IPS-18a (cell line): ENCODE measurements around the gene IPO13.

Experiments
- H3K27ac ChIP-seq: one replicate; pipeline ENCODE4 v1.5.1; 2013; ENCODE audit warnings: low read length
- H3K27me3 ChIP-seq: one replicate; pipeline ENCODE4 v1.6.1; 2013; ENCODE audit warnings: mild to moderate bottlenecking, low read length; ENCODE audit not compliant: control insufficient read depth, insufficient read depth
- H3K36me3 ChIP-seq: one replicate; pipeline ENCODE4 v1.6.1; 2013; ENCODE audit warnings: low read depth, low read length; ENCODE audit not compliant: control insufficient read depth
- H3K4me1 ChIP-seq: one replicate; pipeline ENCODE4 v1.6.1; 2013; ENCODE audit warnings: low read depth, low read length; ENCODE audit not compliant: control insufficient read depth
- H3K4me3 ChIP-seq: one replicate; pipeline ENCODE4 v1.5.1; 2013; ENCODE audit warnings: low read length
- H3K9ac ChIP-seq: one replicate; pipeline ENCODE4 v1.6.1; 2013; ENCODE audit warnings: mild to moderate bottlenecking, low read length, moderate library complexity
- H3K9me3 ChIP-seq: one replicate; pipeline ENCODE4 v1.6.1; 2013; ENCODE audit warnings: low read depth, low read length; ENCODE audit not compliant: control insufficient read depth

The IPO13 gene

GRCh38 chr1:44012941-44013609, 66.3 kb downstream of the IPO13 start:
- H3K4me1 ChIP-seq: no peaks in the 10 kb centered on the region
- no peaks in the 10 kb centered on the region for H3K9me3 ChIP-seq
- no peak overlapping the region for H3K4me3 ChIP-seq
- no peak overlapping the region for H3K27ac ChIP-seq
- H3K36me3 ChIP-seq: peaks cover 7% of the 10 kb centered on the region
- no peak overlapping the region for H3K9ac ChIP-seq
- no peaks in the 10 kb centered on the region for H3K27me3 ChIP-seq

- Histone ChIP-seq H3K4me1 (no peaks in the 10 kb centered on the region), H3K9ac (no peak overlapping the region), H3K27me3 (no peaks in the 10 kb centered on the region), H3K4me3 (no peak overlapping the region), H3K27ac (no peak overlapping the region), H3K9me3 (no peaks in the 10 kb centered on the region), H3K36me3 (peaks cover 8% of the 10 kb centered on the region)
These were observed 67.2 kb downstream of the IPO13 start for GRCh38 chr1:44013949-44014348.

GRCh38 chr1:44014365-44015104, 67.8 kb downstream of the IPO13 start:
- Histone ChIP-seq H3K36me3 (peaks cover 12% of the 10 kb centered on the region), H3K4me3 (no peak overlapping the region), H3K9ac (no peak overlapping the region), H3K27ac (no peak overlapping the region), H3K9me3 (no peaks in the 10 kb centered on the region), H3K27me3 (no peaks in the 10 kb centered on the region), H3K4me1 (no peaks in the 10 kb centered on the region)

GRCh38 chr1:44015206-44015605, 68.5 kb downstream of the IPO13 start:
- Histone ChIP-seq H3K36me3 (peaks cover 11% of the 10 kb centered on the region), H3K27ac (no peak overlapping the region), H3K4me3 (no peak overlapping the region), H3K9me3 (no peaks in the 10 kb centered on the region), H3K27me3 (no peaks in the 10 kb centered on the region), H3K9ac (no peak overlapping the region), H3K4me1 (peaks cover 3% of the 10 kb centered on the region)

GRCh38 chr1:44016041-44016889, 69.5 kb downstream of the IPO13 start:
- no peaks in the 10 kb centered on the region for H3K27me3 ChIP-seq
- H3K9me3 ChIP-seq: no peaks in the 10 kb centered on the region
- no peak overlapping the region for H3K4me3 ChIP-seq
- H3K27ac ChIP-seq: no peak overlapping the region
- peaks cover 16% of the 10 kb centered on the region for H3K36me3 ChIP-seq
- peaks cover 3% of the 10 kb centered on the region for H3K4me1 ChIP-seq
- no peak overlapping the region for H3K9ac ChIP-seq

- no peaks in the 10 kb centered on the region for H3K9me3 ChIP-seq
- H3K9ac ChIP-seq: no peak overlapping the region
These were observed 70.2 kb downstream of the IPO13 start for GRCh38 chr1:44016890-44017400.

More at GRCh38 chr1:44016890-44017400, 70.2 kb downstream of the IPO13 start:
- H3K4me3 ChIP-seq: no peak overlapping the region
- H3K4me1 ChIP-seq: peaks cover 3% of the 10 kb centered on the region
- no peak overlapping the region for H3K27ac ChIP-seq
- H3K36me3 ChIP-seq: peaks cover 19% of the 10 kb centered on the region
- no peaks in the 10 kb centered on the region for H3K27me3 ChIP-seq
